Psoas muscle (tissue), 8 donors: ENCODE results near the gene PBX1. TPM values are rescaled to one million over a fixed set of nuclear protein-coding genes. Genes with fewer than 3 reads are reported as not detected.

Source experiments
- ATAC-seq, 4 donors: fragments of 200-7000 bp; cut with Tn5 transposase; one replicate each; pipeline ENCODE4 v1.9.1; 2020; ENCODE audit warnings: moderate library complexity in 3 of 4, mild to moderate bottlenecking in 2 of 4
- DNase-seq, 2 donors: peaks; one replicate each; pipeline ENCODE4 v3.0.0-alpha.2; 2020
- H3K27ac ChIP-seq: fragments of 200-600 bp; one replicate; pipeline ENCODE4 v1.8.0; 2022
- H3K27me3 ChIP-seq, 3 donors: fragments of 200-600 bp in 1 of 3; one replicate each; pipeline versions ENCODE4 v1.6.1 to v1.8.0; 2013 to 2022; ENCODE audit warnings: low read length in 2 of 3, mild to moderate bottlenecking in 2 of 3, moderate library complexity in 1 of 3; ENCODE audit not compliant: insufficient read depth in 3 of 3
- H3K36me3 ChIP-seq, 2 donors: fragments of 200-600 bp in 1 of 2; one replicate each; pipeline versions ENCODE4 v1.6.1 to v1.8.0; 2013 to 2022; ENCODE audit warnings: low read depth in 1 of 2, mild to moderate bottlenecking in 1 of 2, moderate library complexity in 1 of 2; ENCODE audit not compliant: insufficient read depth in 1 of 2
- H3K4me1 ChIP-seq: fragments of 200-600 bp; one replicate; pipeline ENCODE4 v1.8.0; 2022
- H3K4me3 ChIP-seq: fragments of 200-600 bp; one replicate; pipeline ENCODE4 v1.8.0; 2022; ENCODE audit warnings: mild to moderate bottlenecking
- H3K9me3 ChIP-seq: fragments of 200-600 bp; one replicate; pipeline ENCODE4 v1.8.0; 2022
- WGBS, 3 donors: extraction: QIAGEN DNeasy Blood & Tissue Kit; methylation state at CpG; one replicate each; pipeline versions ENCODE4 v1.1.6 to v1.1.7; 2013; 5-methylcytosine and 5-hydroxymethylcytosine counted together
- intact Hi-C, 2 donors: fragments of 100-400 bp; cut with DNase I; formaldehyde crosslinking; loops; one replicate each; pipeline versions ENCODE4 v1.11.0 to v1.14.2; 2022
- polyA plus RNA-seq, 3 donors: library from polyadenylated mRNA; stranded (reverse); fragments of 200-250 nt; gene quantifications; one replicate each; pipeline ENCODE4 v1.2.3, GENCODE V29; 2013
- total RNA-seq, 4 donors: library from RNA; stranded (reverse); fragmentation: NEBNext Ultra II Directional in 2 of 4; extraction: Animal tissue kit (Norgen Biotek cat#: 25700) in 2 of 4; gene quantifications; one replicate each; pipeline versions ENCODE4 v1.2.1 to v1.2.4, GENCODE V29; 2021 to 2023
- TF ChIP-seq, protein P1 (sequence below): fragments of 200-600 bp; IDR thresholded peaks from one replicate; pipeline ENCODE4 v1.8.0; 2022; ENCODE audit warnings: antibody characterized with exemption
- donor health status: healthy with polysubstance abuse.
- donor health status: DM: no; HTN: no; CAD: no; lungs with moderate emphysema.
- donor health status: Bipolar disorder and iron deficiency.
- donor health status: healthy.
- donor health status: DM: yes; HTN: yes; CAD: no.
- donor health status: DM: no; HTN: no; CAD: no.
- donor health status: DM: no; HTN: no; CAD: no.
- donor health status: DM: yes; HTN: yes; CAD: no.

Gene PBX1
- total and polyA plus RNA-seq, 7 donors, result 10.6 to 69.9 (median 59.3) TPM

DNA sequence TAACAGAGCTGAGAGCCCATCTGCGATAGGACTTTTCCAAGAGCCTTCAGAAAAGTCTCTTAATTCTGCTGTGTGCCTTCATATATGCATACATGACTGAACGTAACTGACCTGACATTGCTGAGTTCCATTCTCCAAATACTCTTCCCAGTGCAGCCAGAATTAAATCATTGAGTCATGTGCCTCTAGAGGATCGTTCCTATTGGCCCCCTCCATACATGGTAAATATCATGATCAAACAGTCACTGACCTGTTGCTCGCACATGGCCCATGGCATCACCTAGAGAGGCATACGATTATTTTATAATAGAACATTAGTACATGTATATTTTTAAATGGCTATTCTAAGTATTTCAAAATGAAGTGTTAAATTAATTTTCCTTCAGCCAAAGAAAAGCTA lies 186.8 kb downstream of the PBX1 start:
- no peak for DNase-seq
- no peaks in the 10 kb centered on the region for H3K36me3 ChIP-seq
- intact Hi-C loops, result no loop called here
- WGBS, 3 donors, result 87 to 94% (median 89%) methylated on average over 5 of the region's 5 CpGs
- H3K9me3 ChIP-seq, result no peaks in the 10 kb centered on the region
- peaks cover 30% of the 10 kb centered on the region for H3K4me1 ChIP-seq
- no peak overlapping the region for H3K27ac ChIP-seq
- peak in 1 of 4 donors; percentile 26 for ATAC-seq
- no peaks in the 10 kb centered on the region for H3K27me3 ChIP-seq
- TF ChIP-seq, protein P1, sequence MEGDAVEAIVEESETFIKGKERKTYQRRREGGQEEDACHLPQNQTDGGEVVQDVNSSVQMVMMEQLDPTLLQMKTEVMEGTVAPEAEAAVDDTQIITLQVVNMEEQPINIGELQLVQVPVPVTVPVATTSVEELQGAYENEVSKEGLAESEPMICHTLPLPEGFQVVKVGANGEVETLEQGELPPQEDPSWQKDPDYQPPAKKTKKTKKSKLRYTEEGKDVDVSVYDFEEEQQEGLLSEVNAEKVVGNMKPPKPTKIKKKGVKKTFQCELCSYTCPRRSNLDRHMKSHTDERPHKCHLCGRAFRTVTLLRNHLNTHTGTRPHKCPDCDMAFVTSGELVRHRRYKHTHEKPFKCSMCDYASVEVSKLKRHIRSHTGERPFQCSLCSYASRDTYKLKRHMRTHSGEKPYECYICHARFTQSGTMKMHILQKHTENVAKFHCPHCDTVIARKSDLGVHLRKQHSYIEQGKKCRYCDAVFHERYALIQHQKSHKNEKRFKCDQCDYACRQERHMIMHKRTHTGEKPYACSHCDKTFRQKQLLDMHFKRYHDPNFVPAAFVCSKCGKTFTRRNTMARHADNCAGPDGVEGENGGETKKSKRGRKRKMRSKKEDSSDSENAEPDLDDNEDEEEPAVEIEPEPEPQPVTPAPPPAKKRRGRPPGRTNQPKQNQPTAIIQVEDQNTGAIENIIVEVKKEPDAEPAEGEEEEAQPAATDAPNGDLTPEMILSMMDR, result no peak
- H3K4me3 ChIP-seq, result no peak overlapping the region

DNA sequence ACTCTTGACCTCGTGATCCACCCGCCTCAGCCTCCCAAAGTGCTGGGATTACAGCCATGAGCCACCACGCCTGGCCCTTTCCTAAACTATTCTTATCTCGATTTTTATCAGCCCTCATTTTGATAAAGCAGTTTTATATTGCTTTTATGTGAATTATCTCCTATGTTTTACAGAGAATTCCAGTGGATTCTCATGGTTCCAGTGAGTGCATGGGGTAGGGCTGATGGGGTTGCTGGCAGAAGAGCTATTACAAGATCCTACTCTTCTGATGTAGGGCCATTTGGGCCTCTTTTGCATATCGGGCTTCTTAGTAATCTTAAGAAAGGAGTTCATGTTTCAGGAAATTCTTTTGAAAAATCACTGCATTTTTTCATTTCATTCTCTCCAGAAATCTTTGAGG lies 187.6 kb downstream of the PBX1 start:
- intact Hi-C loops, result no loop called here
- DNase-seq (no peak), ATAC-seq (no peak)
- Histone ChIP-seq H3K27ac (peak overlapping the region; percentile 72), H3K4me3 (no peak overlapping the region), H3K27me3 (no peaks in the 10 kb centered on the region), H3K4me1 (peaks cover 39% of the 10 kb centered on the region), H3K9me3 (no peaks in the 10 kb centered on the region), H3K36me3 (no peaks in the 10 kb centered on the region)
- WGBS, 3 donors, result 90 to 92% (median 90%) methylated on average over 5 of the region's 5 CpGs
- TF ChIP-seq, protein P1, result no peak

DNA sequence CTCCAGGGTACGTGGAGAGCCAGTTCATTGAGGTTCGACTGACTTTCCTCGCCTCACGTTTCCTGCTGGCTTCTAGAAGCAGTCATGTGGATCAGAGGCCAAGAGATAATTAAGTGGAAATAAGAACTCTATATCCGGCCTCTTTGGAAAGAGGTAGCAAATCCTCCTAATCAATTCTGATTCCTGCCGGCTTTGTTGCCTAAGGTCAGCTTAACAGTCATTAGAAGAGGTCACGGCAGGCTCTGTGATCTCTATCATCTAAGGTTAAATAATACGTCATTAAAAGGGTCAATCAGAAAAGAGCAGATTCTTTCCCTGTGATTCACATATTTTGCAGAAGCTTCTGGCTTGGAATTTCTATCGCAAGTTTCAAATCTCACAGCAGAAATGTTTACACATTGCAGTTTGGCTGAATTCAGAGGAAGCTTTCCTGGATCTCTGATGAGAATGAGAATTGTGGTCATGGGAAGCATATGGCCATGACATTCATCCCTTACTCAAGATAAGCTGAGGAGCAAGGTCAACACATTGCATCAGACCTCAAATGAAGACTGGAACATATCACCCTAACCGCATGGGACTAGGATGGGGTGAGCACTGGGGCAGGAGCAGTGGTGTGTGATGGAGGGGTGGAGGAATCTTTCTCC lies 189.4 kb downstream of the PBX1 start:
- no peak overlapping the region for H3K4me3 ChIP-seq
- DNase-seq (peak in 1 of 2 donors; percentile 41), ATAC-seq (peak; percentile 37 to 78 (median 68))
- H3K4me1 ChIP-seq, result peaks cover 55% of the 10 kb centered on the region
- peak overlapping the region; percentile 72 for H3K27ac ChIP-seq
- H3K9me3 ChIP-seq, result no peaks in the 10 kb centered on the region
- intact Hi-C loops, result no loop called here
- H3K36me3 ChIP-seq, result no peaks in the 10 kb centered on the region
- H3K27me3 ChIP-seq, result no peaks in the 10 kb centered on the region
- TF ChIP-seq, protein P1, result no peak
- 27 to 41% (median 29%) methylated on average over 10 of the region's 10 CpGs for WGBS, 3 donors

DNA sequence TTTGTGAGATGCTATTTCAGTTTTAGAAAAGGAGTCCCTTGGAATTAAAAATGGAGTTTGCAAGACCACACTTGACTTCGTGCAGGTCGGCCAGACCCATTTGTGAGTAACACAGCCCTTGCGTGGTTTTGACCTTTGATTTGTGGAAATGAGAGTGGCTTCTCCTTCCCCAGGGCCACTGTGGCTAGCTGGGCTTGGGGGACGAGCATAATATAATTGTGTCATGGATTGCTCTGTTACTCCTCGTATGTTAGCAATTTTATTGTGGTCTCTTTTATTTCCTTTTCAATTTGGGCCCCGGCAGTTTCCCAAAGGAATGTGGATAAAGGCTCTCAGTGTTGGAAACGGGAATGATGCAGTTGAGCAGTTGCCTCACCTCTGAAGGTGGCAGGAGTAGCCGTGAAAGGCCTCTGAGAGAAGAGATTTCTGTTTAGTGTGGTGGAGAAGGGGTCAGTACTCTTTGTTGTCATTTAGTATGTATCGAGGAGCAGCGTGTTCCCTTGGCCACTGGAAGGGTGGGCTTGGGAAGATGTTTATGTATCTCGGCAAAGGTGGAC lies 194.6 kb downstream of the PBX1 start:
- Histone ChIP-seq H3K27ac (peak overlapping the region; percentile 89), H3K4me1 (peaks cover 54% of the 10 kb centered on the region), H3K4me3 (peak overlapping the region; percentile 45), H3K36me3 (no peaks in the 10 kb centered on the region), H3K27me3 (no peaks in the 10 kb centered on the region), H3K9me3 (no peaks in the 10 kb centered on the region)
- ATAC-seq (peak; percentile 26 to 46 (median 36)), DNase-seq (no peak)
- intact Hi-C loops, result loop anchor here in 1 of 2 donors (5.0 kb wide), 1 partner anchor 46 kb away; no protein-coding TSS in a partner anchor
- TF ChIP-seq, protein P1, result no peak
- WGBS, 3 donors, result 28 to 59% (median 32%) methylated on average over 11 of the region's 11 CpGs
